HEK293 (cell line): Measurements from ENCODE around the gene WDR47.

Experiments
- CTCF ChIA-PET: fragments of 350-600 bp; formaldehyde crosslinking; extraction: SDS; loops from one replicate; lab custom pipeline; 2021; ENCODE audit warnings: antibody characterized with exemption; lab: Yijun Ruan, JAX
- POLR2A ChIA-PET: fragments of 300-600 bp; formaldehyde crosslinking; extraction: SDS; loops from one replicate; lab custom pipeline; 2020; ENCODE audit warnings: antibody characterized with exemption, inconsistent platforms; lab: Yijun Ruan, JAX
- H3K27ac ChIP-seq: fragments of 200-500 bp; sonication (Bioruptor generic); 2 replicates; pipeline ENCODE4 v1.5.1; 2014; ENCODE audit warnings: low read depth, low read length, control low read depth, inconsistent platforms; ENCODE audit errors: extremely low read depth
- H3K36me3 ChIP-seq, 2 experiments: fragments of 200-500 bp in 1 of 2; sonication (Bioruptor generic) in 1 of 2; 1 replicate in 1 of 2; 2 replicates in 1 of 2; pipeline ENCODE4 v1.5.1; 2014 to 2017; ENCODE audit warnings: inconsistent platforms in 2 of 2, low read length in 2 of 2; ENCODE audit not compliant: control insufficient read depth in 2 of 2, insufficient read depth in 1 of 2
- H3K4me1 ChIP-seq: fragments of 200-500 bp; sonication (Bioruptor generic); 2 replicates; pipeline ENCODE4 v1.5.1; 2014; ENCODE audit warnings: mild to moderate bottlenecking, low read length, inconsistent platforms; ENCODE audit not compliant: control insufficient read depth, insufficient read depth
- H3K4me3 ChIP-seq: 2 replicates; pipeline ENCODE4 v1.5.1; 2011; ENCODE audit warnings: low read depth, mild to moderate bottlenecking, control low read depth, low read length, moderate library complexity
- H3K9me3 ChIP-seq: fragments of 200-500 bp; sonication (Bioruptor generic); 2 replicates; pipeline ENCODE4 v1.5.1; 2014; ENCODE audit warnings: low read depth, low read length, inconsistent platforms; ENCODE audit not compliant: control insufficient read depth, insufficient read depth
- HOXC10 ChIP-seq: sonication (generic); formaldehyde crosslinking; IDR thresholded peaks from 2 replicates; pipeline ENCODE4 v1.8.1; 2023; ENCODE audit warnings: mild to moderate bottlenecking, missing genetic modification reagents
- INSM2 ChIP-seq: fragments of 450-650 bp; formaldehyde crosslinking; IDR thresholded peaks from 2 replicates; pipeline ENCODE4 v1.5.1; 2016; ENCODE audit warnings: missing biosample characterization, missing genetic modification characterization
- MZF1 ChIP-seq: fragments of 450-650 bp; formaldehyde crosslinking; IDR thresholded peaks from 2 replicates; pipeline ENCODE4 v1.5.1; 2017; ENCODE audit warnings: missing biosample characterization, missing genetic modification characterization, borderline replicate concordance
- PRDM6 ChIP-seq: fragments of 450-650 bp; formaldehyde crosslinking; IDR thresholded peaks from 2 replicates; pipeline ENCODE4 v1.5.1; 2017; ENCODE audit warnings: missing biosample characterization, missing genetic modification characterization
- SP7 ChIP-seq: fragments of 450-650 bp; formaldehyde crosslinking; IDR thresholded peaks from 2 replicates; pipeline ENCODE4 v1.5.1; 2016; ENCODE audit warnings: missing biosample characterization, missing genetic modification characterization
- ZBTB48 ChIP-seq: fragments of 450-650 bp; formaldehyde crosslinking; IDR thresholded peaks from 2 replicates; pipeline ENCODE4 v1.5.1; 2016; ENCODE audit warnings: missing biosample characterization, missing genetic modification characterization
- ZFHX2 ChIP-seq: fragments of 450-650 bp; formaldehyde crosslinking; conservative IDR thresholded peaks from 2 replicates; pipeline ENCODE4 v1.5.1; 2016; ENCODE audit warnings: missing biosample characterization, missing genetic modification characterization
- ZNF114 ChIP-seq: fragments of 450-650 bp; formaldehyde crosslinking; IDR thresholded peaks from 2 replicates; pipeline ENCODE4 v1.5.0; 2017; ENCODE audit warnings: missing biosample characterization, missing genetic modification characterization
- ZNF133 ChIP-seq: fragments of 450-650 bp; formaldehyde crosslinking; IDR thresholded peaks from 2 replicates; pipeline ENCODE4 v1.5.1; 2016; ENCODE audit warnings: missing biosample characterization, missing genetic modification characterization
- ZNF274 ChIP-seq, 2 experiments: fragments of 200-500 bp in 1 of 2; fragments of 450-650 bp in 1 of 2; sonication (Bioruptor generic) in 1 of 2; formaldehyde crosslinking in 1 of 2; IDR thresholded peaks; 2 replicates each; pipeline versions ENCODE4 v1.5.1 to v1.6.1; 2014 to 2016; ENCODE audit warnings: borderline replicate concordance in 1 of 2, inconsistent platforms in 1 of 2, low read length in 1 of 2, missing biosample characterization in 1 of 2, missing genetic modification characterization in 1 of 2
- ZNF292 ChIP-seq: fragments of 450-650 bp; formaldehyde crosslinking; IDR thresholded peaks from 2 replicates; pipeline ENCODE4 v1.5.1; 2016; ENCODE audit warnings: low read depth, missing biosample characterization, missing genetic modification characterization, borderline replicate concordance
- ZNF335 ChIP-seq: fragments of 450-650 bp; formaldehyde crosslinking; conservative IDR thresholded peaks from 2 replicates; pipeline ENCODE4 v1.5.1; 2016; ENCODE audit warnings: missing biosample characterization, missing genetic modification characterization
- ZNF362 ChIP-seq: fragments of 450-650 bp; formaldehyde crosslinking; IDR thresholded peaks from 2 replicates; pipeline ENCODE4 v1.5.1; 2016; ENCODE audit warnings: missing biosample characterization, missing genetic modification characterization
- ZNF473 ChIP-seq: fragments of 450-650 bp; formaldehyde crosslinking; IDR thresholded peaks from 2 replicates; pipeline ENCODE4 v1.5.1; 2017; ENCODE audit warnings: missing biosample characterization, missing genetic modification characterization
- ZNF530 ChIP-seq: fragments of 450-650 bp; formaldehyde crosslinking; IDR thresholded peaks from 2 replicates; pipeline ENCODE4 v1.5.1; 2016; ENCODE audit warnings: low read depth, missing biosample characterization, missing genetic modification characterization
- ZNF626 ChIP-seq: fragments of 450-650 bp; sonication (Bioruptor Pico); formaldehyde crosslinking; IDR thresholded peaks from 2 replicates; pipeline ENCODE4 v1.5.1; 2018; ENCODE audit warnings: missing biosample characterization, missing genetic modification characterization, inconsistent platforms
- TF ChIP-seq, protein P1 (sequence below): fragments of 450-650 bp; formaldehyde crosslinking; IDR thresholded peaks from 2 replicates; pipeline ENCODE4 v1.5.1; 2016; ENCODE audit warnings: missing biosample characterization, missing genetic modification characterization
- TF ChIP-seq, protein P2 (sequence below): fragments of 450-650 bp; formaldehyde crosslinking; IDR thresholded peaks from 2 replicates; pipeline ENCODE4 v1.5.1; 2016; ENCODE audit warnings: missing biosample characterization, missing genetic modification characterization

Gene WDR47

GRCh38 chr1:108962681-108963051, 79.2 kb downstream of the WDR47 start:
- Histone ChIP-seq H3K27ac (peak overlapping the region; percentile 74), H3K36me3 (peaks cover 3 to 19% of the 10 kb centered on the region in 2 experiments; a peak in 2 of 3 replicates), H3K4me3 (peak overlapping the region; percentile 59), H3K9me3 (no peaks in the 10 kb centered on the region), H3K4me1 (no peaks in the 10 kb centered on the region)
- TF ChIP-seq ZNF362 (0 out of 2 replicates have a peak, but pooled peaks have one; percentile 21), ZNF292 (tag by site-specific recombination) (no peak), ZNF335 (tag by site-specific recombination) (peak; percentile 7; the same call in 1 of the 2 replicates)
- ChIA-PET CTCF (interaction anchor here (0.6 kb wide), 1 partner anchor 150 kb away, joined by 3 read pairs; a partner anchor contains a TSS), POLR2A (interaction anchor here (0.6 to 1.4 kb wide), 9 partner anchors 9 to 138 kb away, joined by 3 to 13 read pairs (median 4); no protein-coding TSS in a partner anchor)

GRCh38 chr1:108961752-108962486, 80.0 kb downstream of the WDR47 start:
- TF ChIP-seq, protein P1, sequence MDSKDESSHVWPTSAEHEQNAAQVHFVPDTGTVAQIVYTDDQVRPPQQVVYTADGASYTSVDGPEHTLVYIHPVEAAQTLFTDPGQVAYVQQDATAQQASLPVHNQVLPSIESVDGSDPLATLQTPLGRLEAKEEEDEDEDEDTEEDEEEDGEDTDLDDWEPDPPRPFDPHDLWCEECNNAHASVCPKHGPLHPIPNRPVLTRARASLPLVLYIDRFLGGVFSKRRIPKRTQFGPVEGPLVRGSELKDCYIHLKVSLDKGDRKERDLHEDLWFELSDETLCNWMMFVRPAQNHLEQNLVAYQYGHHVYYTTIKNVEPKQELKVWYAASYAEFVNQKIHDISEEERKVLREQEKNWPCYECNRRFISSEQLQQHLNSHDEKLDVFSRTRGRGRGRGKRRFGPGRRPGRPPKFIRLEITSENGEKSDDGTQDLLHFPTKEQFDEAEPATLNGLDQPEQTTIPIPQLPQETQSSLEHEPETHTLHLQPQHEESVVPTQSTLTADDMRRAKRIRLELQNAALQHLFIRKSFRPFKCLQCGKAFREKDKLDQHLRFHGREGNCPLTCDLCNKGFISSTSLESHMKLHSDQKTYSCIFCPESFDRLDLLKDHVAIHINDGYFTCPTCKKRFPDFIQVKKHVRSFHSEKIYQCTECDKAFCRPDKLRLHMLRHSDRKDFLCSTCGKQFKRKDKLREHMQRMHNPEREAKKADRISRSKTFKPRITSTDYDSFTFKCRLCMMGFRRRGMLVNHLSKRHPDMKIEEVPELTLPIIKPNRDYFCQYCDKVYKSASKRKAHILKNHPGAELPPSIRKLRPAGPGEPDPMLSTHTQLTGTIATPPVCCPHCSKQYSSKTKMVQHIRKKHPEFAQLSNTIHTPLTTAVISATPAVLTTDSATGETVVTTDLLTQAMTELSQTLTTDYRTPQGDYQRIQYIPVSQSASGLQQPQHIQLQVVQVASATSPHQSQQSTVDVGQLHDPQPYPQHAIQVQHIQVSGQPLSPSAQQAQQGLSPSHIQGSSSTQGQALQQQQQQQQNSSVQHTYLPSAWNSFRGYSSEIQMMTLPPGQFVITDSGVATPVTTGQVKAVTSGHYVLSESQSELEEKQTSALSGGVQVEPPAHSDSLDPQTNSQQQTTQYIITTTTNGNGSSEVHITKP (tag by site-specific recombination), result peak; percentile 86
- TF ChIP-seq, protein P2, sequence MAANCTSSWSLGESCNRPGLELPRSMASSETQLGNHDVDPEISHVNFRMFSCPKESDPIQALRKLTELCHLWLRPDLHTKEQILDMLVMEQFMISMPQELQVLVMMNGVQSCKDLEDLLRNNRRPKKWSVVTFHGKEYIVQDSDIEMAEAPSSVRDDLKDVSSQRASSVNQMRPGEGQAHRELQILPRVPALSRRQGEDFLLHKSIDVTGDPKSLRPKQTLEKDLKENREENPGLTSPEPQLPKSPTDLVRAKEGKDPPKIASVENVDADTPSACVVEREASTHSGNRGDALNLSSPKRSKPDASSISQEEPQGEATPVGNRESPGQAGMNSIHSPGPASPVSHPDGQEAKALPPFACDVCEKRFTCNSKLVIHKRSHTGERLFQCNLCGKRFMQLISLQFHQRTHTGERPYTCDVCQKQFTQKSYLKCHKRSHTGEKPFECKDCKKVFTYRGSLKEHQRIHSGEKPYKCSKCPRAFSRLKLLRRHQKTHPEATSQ (tag by site-specific recombination), result no peak
- peaks cover 3 to 19% of the 10 kb centered on the region in 2 experiments; a peak in 2 of 3 replicates for H3K36me3 ChIP-seq
- H3K4me3 ChIP-seq, result peak overlapping the region; percentile 59
- H3K9me3 ChIP-seq, result no peaks in the 10 kb centered on the region
- ChIA-PET POLR2A (interaction anchor here (0.6 to 1.4 kb wide), 6 partner anchors 10 to 139 kb away, joined by 3 to 13 read pairs (median 4); partner anchors contain the start of gene WDR47), CTCF (interaction anchor here (0.6 to 0.7 kb wide), 2 partner anchors 141 to 151 kb away, joined by 3 read pairs; a partner anchor contains a TSS)
- no peaks in the 10 kb centered on the region for H3K4me1 ChIP-seq
- H3K27ac ChIP-seq, result no peak overlapping the region

DNA sequence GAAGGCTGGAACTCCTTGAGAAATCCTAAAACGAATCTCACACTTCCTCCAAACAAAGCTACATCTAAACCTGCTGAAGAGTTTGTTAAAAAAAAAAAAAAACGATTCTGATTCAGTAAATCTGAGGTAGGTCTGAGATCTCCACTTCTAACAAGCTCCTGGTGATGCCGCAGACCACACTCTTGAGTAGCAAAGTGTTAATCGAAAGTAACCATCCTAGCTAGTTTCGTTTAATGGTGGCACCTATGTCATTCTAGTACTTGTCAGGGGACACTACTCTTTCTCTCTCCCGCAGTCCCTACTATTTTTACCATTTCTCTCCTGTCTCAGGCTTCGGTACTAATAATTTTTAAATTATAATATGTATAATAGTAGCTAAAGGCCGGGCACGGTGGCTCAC, 80.7 kb downstream of the WDR47 start:
- Histone ChIP-seq H3K4me1 (no peaks in the 10 kb centered on the region), H3K36me3 (peaks cover 3 to 20% of the 10 kb centered on the region in 2 experiments; a peak in 2 of 3 replicates), H3K9me3 (no peaks in the 10 kb centered on the region), H3K4me3 (no peak overlapping the region)
- CTCF ChIA-PET, result interaction anchor here (0.7 kb wide), 1 partner anchor 140 kb away, joined by 3 read pairs; no protein-coding TSS in a partner anchor
- TF ChIP-seq ZNF133 (no peak), ZNF626 (no peak), SP7 (no peak), ZNF530 (tag by site-specific recombination) (no peak), HOXC10 (CRISPR knock-in tag) (no peak), PRDM6 (tag by site-specific recombination) (no peak), MZF1 (tag by site-specific recombination) (no peak), ZNF114 (tag by site-specific recombination) (no peak), INSM2 (tag by site-specific recombination) (no peak), ZBTB48 (no peak), ZFHX2 (tag by site-specific recombination) (no peak), ZNF335 (tag by site-specific recombination) (no peak), ZNF473 (tag by site-specific recombination) (no peak), ZNF274 (IDR thresholded peaks at IDR 0.05; ENCODE audit: low read length) (no peak), ZNF274 (tag by site-specific recombination; IDR thresholded peaks at IDR 0.05; ENCODE audit: borderline replicate concordance) (no peak)
- TF ChIP-seq, all 188 proteins: peak for 0
- no peak overlapping the region for H3K27ac ChIP-seq
- POLR2A ChIA-PET, result interaction anchor here (0.6 to 1.1 kb wide), 4 partner anchors 9 to 139 kb away, joined by 3 to 7 read pairs (median 4); partner anchors contain the start of gene WDR47
